Stomach (tissue), 4 donors: ENCODE measurements around the gene UBQLN1.

Experiments used
- POLR2A ChIP-seq, 4 donors: fragments of 450-650 bp; IDR thresholded peaks; one replicate each; pipeline ENCODE4 v1.6.1; 2016; ENCODE audit warnings: antibody characterized with exemption in 4 of 4, control low read depth in 2 of 4, mild to moderate bottlenecking in 1 of 4, moderate library complexity in 1 of 4
- POLR2AphosphoS5 ChIP-seq, 3 donors: sonication (generic); formaldehyde crosslinking; IDR thresholded peaks; one replicate each; pipeline ENCODE4 v1.6.1; 2016; ENCODE audit warnings: antibody characterized with exemption in 3 of 3
- TF ChIP-seq, protein P1 (sequence below), 7 experiments: fragments of 450-650 bp in 4 of 7; fragments of 200-600 bp in 3 of 7; sonication (generic) in 3 of 7; IDR thresholded peaks; one replicate each; pipeline ENCODE4 v1.5.1; 2016 to 2019; ENCODE audit warnings: antibody characterized with exemption in 7 of 7, control low read depth in 2 of 7, mild to moderate bottlenecking in 1 of 7

DNA sequence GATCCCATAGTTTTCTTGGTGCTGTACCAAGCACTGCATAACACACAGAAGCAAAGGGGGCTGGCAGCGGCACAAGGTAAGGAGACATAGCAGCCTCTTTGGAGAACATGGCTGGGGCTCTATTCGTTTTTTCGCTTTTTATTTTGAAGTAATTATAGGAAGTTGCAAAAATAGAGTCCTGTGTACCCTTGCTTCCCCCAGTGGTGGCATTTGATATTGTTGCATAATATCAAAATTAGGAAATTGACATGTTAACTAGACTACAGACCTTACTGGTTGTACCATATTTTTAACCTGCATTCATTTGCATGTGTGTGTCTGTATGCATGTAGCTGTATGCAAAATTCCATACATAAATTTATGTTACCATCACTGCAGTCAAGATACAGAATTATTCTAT is 6.6 kb upstream of the UBQLN1 start:
- TF ChIP-seq, protein P1, sequence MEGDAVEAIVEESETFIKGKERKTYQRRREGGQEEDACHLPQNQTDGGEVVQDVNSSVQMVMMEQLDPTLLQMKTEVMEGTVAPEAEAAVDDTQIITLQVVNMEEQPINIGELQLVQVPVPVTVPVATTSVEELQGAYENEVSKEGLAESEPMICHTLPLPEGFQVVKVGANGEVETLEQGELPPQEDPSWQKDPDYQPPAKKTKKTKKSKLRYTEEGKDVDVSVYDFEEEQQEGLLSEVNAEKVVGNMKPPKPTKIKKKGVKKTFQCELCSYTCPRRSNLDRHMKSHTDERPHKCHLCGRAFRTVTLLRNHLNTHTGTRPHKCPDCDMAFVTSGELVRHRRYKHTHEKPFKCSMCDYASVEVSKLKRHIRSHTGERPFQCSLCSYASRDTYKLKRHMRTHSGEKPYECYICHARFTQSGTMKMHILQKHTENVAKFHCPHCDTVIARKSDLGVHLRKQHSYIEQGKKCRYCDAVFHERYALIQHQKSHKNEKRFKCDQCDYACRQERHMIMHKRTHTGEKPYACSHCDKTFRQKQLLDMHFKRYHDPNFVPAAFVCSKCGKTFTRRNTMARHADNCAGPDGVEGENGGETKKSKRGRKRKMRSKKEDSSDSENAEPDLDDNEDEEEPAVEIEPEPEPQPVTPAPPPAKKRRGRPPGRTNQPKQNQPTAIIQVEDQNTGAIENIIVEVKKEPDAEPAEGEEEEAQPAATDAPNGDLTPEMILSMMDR (IDR thresholded peaks at IDR 0.05) = peak in 2 of 7 experiments; percentile 8 to 31
- TF ChIP-seq POLR2AphosphoS5 (IDR thresholded peaks at IDR 0.05) = no peak
- no peak for TF ChIP-seq POLR2A (IDR thresholded peaks at IDR 0.05)
